Measurements from ENCODE around the gene RORC. TPM values are rescaled to one million over a fixed set of nuclear protein-coding genes. Genes with fewer than 3 reads are reported as not detected.
"Not testable (repeated sequence)": the region's sequence is repeated elsewhere in the genome, so short reads cannot be mapped to it uniquely, and the experiment has no call there.

RORC gene
- 0.17 TPM in 1 of 2 replicates, not detected in the other for total RNA-seq

GRCh38 chr1:151831605-151832004, at the start of gene RORC:
Gene RORC, minus strand, starts transcription at chr1:151831802. Its CDS starts 38 bp downstream, at chr1:151831764.
- H3K27me3 ChIP-seq (ENCODE audit: control insufficient read depth, insufficient read depth, low read length) = no peaks in the 10 kb centered on the region
- no peak within 1 kb of the TSS for H3K4me3 ChIP-seq (ENCODE audit: low read depth, low read length)
- H3K36me3 ChIP-seq (ENCODE audit: control insufficient read depth, insufficient read depth, low read length) = no peaks in the 10 kb centered on the region
- TF ChIP-seq CTCF (IDR thresholded peaks at IDR 0.05; ENCODE audit: insufficient read depth, low read length, poor library complexity, severe bottlenecking) = no peak
- DNase-seq (ENCODE audit: low read depth) = no peak

GRCh38 chr1:151875419-151876097, 44.0 kb upstream of the RORC start:
- DNase-seq (ENCODE audit: low read depth) = no peak
- no peak for TF ChIP-seq CTCF (IDR thresholded peaks at IDR 0.05; ENCODE audit: insufficient read depth, low read length, poor library complexity, severe bottlenecking)
- Histone ChIP-seq H3K4me3 (ENCODE audit: low read depth, low read length) (no peak overlapping the region), H3K27me3 (ENCODE audit: control insufficient read depth, insufficient read depth, low read length) (no peaks in the 10 kb centered on the region), H3K36me3 (ENCODE audit: control insufficient read depth, insufficient read depth, low read length) (no peaks in the 10 kb centered on the region)

- not testable (repeated sequence) for DNase-seq (ENCODE audit: low read depth); H3K36me3 ChIP-seq (ENCODE audit: control insufficient read depth, insufficient read depth, low read length); H3K4me3 ChIP-seq (ENCODE audit: low read depth, low read length); H3K27me3 ChIP-seq (ENCODE audit: control insufficient read depth, insufficient read depth, low read length)
These were observed 41.2 kb upstream of the RORC start for GRCh38 chr1:151872776-151873175.

- DNase-seq (ENCODE audit: low read depth) = no peak
- Histone ChIP-seq H3K4me3 (ENCODE audit: low read depth, low read length) (no peak overlapping the region), H3K36me3 (ENCODE audit: control insufficient read depth, insufficient read depth, low read length) (no peaks in the 10 kb centered on the region), H3K27me3 (ENCODE audit: control insufficient read depth, insufficient read depth, low read length) (no peaks in the 10 kb centered on the region)
- no peak for TF ChIP-seq CTCF (IDR thresholded peaks at IDR 0.05; ENCODE audit: insufficient read depth, low read length, poor library complexity, severe bottlenecking)
These were observed 39.9 kb upstream of the RORC start for GRCh38 chr1:151871284-151872030.

GRCh38 chr1:151868486-151868885, 36.9 kb upstream of the RORC start:
- no peak for DNase-seq (ENCODE audit: low read depth)
- Histone ChIP-seq H3K4me3 (ENCODE audit: low read depth, low read length) (no peak overlapping the region), H3K36me3 (ENCODE audit: control insufficient read depth, insufficient read depth, low read length) (no peaks in the 10 kb centered on the region), H3K27me3 (ENCODE audit: control insufficient read depth, insufficient read depth, low read length) (no peaks in the 10 kb centered on the region)
- no peak for TF ChIP-seq CTCF (IDR thresholded peaks at IDR 0.05; ENCODE audit: insufficient read depth, low read length, poor library complexity, severe bottlenecking)

GRCh38 chr1:151867765-151868411, 36.3 kb upstream of the RORC start:
- DNase-seq (ENCODE audit: low read depth) = no peak
- no peaks in the 10 kb centered on the region for H3K27me3 ChIP-seq (ENCODE audit: control insufficient read depth, insufficient read depth, low read length)
- no peaks in the 10 kb centered on the region for H3K36me3 ChIP-seq (ENCODE audit: control insufficient read depth, insufficient read depth, low read length)
- no peak for TF ChIP-seq CTCF (IDR thresholded peaks at IDR 0.05; ENCODE audit: insufficient read depth, low read length, poor library complexity, severe bottlenecking)
- H3K4me3 ChIP-seq (ENCODE audit: low read depth, low read length) = no peak overlapping the region
